Non-pigmented ciliary epithelial cell (primary cell): ENCODE measurements around the gene MOB2.

Source experiments
- DNase-seq: peaks from one replicate; pipeline ENCODE4 v3.0.0-alpha.2; 2010; ENCODE audit warnings: low read depth

Gene MOB2

DNA sequence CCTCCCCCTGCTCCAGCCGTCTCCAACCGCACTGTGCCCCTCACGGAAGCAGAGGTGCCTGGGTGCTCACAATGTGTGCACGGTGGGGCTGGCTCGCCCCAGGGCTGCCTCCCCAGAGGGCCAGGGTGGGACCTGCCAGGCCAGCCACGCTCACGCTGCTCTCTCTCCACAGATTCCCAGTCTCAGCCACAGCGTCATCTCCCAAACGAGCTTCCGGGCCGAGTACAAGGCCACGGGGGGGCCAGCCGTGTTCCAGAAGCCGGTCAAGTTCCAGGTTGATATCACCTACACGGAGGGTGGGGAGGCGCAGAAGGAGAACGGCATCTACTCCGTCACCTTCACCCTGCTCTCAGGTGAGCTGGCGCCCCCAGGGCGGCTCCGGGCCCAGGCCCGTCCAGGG is 30.4 kb downstream of the MOB2 start:
- no peak for DNase-seq

DNA sequence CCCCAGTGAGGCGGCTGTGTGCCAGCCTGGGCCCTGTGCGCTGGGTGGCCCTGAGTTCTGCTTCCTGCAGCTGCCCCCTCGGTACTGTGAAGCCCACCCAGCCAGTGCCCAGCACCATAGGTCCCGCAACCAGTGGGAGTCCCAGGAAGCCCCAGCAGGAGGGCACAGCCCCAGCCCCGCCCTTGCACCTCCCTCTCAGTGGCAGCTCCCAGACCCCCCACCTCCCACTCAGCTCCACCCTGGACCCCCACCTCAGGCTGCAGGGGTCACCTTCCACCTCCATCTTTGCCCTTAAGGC is 30.9 kb downstream of the MOB2 start:
- no peak for DNase-seq

DNA sequence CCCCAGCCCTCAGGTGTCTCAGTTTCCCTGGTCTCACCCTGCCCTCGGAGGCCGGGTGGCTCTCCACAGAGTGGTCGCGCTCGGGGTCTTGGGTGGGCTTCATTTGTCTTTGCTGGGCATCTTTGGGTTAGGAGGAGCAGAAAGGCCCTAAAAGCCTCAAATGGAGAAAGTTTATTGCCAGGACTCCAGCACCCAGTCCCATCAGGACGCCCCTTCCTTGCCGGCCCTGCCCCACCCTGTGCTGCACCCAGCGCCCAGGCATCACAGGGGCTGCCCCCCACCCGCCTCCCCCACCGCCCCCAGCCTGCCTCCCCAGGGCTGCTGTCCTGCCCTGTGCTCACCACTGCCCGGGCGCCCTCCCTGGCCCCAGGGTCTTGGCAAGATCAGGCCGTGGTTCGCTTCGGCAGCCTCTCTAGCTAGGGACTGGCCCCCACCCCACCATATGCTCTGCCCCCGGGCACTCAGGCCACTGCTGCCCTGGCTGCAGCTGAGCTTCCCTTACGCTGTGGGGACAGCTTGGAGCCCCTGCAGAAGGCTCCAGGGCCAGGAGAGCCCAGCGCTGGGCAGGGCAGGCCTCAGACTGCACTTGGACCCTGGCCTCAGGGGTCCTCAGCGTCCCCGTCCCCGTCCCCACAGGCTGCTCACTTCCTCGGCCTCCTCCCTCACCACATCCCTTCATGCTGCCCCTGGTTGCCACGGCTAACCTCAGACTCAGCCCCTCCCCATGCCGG is 31.4 kb downstream of the MOB2 start:
- DNase-seq: no peak

DNA sequence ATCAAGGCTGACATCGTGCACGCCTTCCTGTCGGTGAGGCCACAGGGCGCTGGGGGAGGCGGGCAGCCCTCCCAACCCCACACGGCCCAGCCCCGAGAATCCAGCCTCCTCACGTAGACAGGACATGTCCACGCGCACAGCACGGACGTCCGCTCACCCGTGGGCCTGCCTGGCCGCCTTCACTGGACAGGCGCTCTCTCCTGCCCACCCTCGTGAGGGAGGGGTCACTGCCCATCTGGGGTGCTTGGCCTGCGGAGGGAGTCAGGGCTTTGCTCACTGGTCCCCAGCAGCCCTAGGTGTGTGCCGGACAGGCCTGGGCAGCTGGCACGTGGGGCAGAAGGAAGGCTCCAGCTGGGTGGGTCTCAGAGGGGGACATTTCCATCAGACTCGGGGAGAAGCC is 32.0 kb downstream of the MOB2 start:
- DNase-seq: no peak

DNA sequence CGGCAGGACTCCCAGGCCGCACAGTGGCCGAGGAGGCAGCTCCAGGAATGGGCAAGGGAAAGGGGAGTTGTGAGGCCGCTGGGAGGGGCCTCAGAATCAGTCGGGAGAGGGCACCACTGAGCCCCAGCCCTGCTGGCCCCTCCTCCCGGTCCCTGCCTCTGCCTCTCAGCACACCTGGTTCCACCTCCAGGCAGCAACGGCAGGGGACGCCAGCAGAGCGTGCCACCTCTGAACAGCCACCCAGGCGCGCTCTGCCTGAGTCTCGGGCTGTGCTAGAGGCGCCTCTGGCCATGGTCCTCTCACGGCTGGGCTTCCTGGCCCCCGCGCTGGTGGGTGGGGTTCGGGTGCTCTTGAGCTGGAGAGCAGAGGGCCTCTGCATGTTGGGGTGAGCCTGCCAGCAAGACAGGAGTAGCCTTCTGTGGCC is 33.0 kb downstream of the MOB2 start:
- DNase-seq: no peak

DNA sequence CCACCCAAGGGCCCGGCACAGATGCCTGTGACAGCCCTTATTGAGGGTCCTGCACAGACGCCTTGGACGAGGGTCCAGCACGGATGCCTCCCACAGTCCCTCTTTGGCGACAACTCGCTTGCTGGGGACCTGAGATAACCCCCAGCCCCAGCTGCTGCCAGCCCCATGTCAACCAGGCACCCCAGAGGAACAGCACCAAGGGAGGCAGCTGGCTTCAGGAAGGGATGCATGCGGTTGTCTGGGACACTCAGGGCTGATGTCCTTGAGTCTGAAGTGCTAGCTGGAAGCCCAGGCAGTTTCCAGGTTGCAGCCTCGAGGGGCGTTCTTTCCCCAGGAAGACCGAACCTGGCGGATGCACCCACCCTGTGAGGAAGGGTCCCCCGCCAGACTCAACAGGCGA is 33.8 kb downstream of the MOB2 start:
- DNase-seq: no peak

DNA sequence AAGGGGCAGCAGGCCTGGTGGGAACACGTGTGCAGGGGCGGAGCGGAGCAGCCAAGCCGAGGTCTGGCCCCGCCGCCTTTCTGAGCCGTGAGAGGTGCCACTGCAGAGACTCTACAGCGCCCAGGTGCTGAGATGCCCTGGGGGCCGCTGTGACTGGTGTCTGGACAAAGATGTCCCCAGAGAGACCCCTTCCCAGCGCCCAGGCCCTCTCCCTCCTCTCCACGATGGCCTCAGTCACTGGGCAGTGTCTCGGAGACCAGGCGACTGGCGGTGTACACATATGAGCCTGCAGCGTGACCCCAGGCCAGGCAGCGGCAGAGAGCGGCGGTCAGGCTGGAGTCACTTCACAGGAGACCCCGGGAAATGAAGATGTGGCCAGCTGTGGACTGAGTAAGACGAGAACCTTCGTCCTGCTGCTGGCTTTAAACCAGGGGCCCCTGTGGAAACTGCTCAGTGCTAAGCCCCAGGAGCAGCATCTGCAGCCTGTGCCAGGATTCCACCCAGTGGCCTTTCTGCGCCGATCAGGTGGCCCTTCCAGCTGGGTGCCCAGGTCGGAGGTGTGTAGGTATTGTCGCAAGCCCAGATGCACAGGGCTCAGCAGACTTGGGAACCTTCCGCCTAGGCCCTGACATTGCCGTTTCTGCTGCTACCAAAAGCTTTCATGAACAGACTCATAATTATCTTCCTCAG is 34.7 kb downstream of the MOB2 start:
- DNase-seq: no peak

DNA sequence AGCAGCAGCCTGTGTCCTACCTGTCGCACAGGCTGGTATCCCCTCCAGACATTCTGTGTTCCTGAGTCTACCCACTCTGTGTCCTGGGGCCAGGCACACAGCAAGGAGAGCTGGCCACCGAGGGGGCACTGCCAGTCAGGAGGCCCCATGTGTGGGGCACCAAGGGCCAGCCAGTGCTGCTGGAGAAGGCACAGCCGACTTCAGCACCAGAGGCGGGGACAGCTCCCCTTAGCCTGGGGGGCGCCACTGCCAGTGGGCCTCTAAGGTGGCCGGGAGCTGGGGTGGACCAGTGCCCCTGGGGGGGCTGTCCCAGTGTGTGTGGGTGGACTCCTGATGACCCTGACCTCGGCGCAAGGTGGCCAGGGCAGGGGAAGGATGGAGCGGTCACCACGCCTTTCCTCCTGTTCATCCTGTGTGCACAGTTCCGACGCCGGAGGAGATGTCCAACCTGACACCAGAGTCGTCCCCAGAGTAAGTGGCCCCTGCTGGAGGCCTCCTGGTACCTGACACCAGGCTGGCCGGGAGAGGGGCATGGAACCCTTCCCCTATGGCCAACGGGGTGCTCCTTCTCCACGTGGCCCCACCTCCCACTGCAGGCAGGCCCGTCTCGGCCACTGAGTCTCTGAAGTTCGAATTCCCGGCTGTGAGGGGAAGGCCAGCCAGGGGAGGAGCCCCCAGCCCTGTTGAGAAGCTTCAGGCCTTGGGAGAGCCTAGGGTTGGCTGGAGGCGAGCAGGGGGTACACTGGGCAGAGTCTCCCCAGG is 35.4 kb downstream of the MOB2 start:
- no peak for DNase-seq

DNA sequence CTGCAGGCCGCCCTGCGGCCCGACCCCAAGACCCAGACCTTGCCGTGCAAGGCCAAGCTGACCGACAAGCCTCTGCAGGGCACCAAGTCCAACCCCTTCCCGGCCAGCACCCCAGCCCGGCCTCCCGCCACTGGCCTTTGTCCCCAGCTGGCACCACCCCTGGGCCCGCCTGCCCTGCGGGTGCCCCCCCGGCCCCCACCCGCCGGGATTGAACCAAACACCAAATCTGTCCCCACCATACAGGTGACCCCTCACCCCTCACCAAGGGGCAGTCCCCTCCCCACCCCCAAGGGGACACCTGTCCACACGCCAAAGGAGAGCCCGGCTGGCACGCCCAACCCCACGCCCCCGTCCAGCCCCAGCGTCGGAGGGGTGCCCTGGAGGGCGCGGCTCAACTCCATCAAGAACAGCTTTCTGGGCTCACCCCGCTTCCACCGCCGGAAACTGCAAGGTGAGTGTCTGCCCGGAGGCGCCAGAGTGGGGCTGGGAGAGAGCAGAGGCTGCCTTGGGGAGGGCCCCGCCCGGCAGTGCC is 36.2 kb downstream of the MOB2 start:
- no peak for DNase-seq

DNA sequence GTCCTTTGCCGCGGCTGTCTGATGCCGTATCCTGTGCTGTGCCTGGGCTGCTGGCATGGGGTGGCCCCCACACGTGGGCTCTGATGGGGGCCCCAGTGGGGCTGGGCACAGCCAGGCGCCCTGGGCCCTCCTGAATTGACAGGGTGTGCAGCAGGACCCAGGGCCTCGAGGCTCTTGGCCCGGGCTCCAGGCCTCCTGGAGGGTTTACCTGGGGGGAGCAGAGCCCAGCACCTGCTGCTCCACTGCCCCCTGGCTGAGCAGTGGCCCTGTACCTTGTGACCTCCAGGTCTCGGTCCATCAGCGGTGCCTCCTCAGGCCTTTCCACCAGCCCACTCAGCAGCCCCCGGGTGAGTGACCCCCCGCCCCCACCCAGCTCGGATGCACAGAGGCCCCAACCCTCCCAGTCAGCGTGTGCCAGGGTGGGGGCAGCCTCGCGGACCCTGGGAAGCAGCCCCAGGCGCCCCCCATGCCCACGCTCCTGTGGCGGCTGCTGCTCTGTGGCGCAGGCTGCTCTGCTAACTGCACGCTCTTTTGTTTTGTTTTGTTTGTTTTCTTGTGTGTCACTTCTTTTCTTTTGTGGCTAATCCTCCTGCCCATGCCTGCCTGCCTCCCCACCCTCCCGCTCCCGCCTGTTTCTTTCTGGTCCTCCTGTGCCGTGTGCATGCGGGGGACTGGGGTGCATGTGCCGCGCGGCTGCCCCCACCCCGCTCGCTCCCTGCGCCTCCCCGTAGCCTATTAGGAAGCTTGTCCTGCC is 36.9 kb downstream of the MOB2 start:
- no peak for DNase-seq

DNA sequence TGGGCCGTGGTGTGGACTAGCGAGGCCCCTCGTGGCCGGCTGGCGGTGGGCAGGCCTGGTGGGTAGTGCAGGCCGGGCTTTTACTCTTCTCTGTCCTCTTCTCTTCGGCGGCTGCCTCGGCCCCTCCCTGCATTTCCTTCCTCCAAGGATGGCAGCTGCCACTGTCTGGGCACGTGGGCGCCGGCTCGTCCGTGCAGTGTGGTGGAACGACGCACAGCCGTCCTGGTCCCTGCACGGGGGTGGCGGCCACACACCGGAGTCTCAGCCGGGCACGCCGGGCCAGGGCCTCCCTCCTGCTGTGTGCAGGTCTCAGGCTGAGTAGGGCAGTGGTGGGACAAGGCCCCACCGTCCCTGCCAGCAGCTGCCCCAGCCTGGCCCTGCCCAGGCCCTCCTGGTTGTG is 37.7 kb downstream of the MOB2 start:
- no peak for DNase-seq

DNA sequence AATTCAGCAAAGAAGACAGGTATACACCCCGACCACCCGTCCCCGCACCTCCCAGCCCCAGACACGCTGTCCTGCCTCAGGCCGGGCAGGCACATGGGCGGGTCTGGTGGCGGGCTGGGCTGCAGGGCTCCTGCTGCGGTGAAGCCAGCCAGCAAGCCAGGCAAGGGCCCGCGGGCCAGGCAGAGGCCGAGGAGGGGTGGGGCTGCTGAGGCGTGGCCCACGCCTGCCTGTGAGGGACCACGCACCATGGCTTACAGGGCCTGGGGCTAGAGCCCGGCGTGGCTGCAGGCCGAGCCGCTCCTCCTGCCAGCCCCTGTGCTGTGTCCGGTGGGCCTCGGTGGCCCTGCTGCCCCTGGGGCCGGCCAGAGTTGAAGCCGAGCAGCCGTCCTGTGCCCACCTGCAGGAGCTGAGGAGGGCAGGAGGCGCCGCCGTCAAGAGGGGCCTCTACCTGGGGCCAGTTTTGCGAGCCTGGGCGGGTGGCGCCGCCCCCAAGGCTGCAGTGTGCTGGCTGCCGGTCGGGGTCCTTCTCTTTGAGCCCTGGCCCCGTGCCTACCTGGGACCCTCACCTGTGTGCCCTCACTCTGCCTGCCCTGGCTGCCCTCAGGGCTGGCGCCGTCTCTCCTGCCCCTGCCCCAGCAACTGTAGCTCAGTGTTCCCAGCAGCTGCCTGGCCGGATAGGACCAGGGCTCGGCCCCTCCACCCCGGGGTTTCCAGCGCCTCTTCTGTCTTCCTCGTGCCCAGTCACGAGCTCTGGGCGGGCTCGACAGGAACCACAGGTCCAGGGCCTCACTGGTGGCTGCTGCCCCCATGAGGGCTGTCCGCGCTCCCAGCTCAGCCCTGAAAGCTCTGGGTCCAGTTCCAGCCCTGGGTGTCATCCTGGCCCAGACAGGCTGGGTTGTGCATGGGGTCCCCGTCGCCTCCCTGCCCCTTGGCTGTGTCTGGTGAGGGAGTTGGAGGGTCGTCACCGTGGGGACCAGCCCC is 38.4 kb downstream of the MOB2 start:
- no peak for DNase-seq

DNA sequence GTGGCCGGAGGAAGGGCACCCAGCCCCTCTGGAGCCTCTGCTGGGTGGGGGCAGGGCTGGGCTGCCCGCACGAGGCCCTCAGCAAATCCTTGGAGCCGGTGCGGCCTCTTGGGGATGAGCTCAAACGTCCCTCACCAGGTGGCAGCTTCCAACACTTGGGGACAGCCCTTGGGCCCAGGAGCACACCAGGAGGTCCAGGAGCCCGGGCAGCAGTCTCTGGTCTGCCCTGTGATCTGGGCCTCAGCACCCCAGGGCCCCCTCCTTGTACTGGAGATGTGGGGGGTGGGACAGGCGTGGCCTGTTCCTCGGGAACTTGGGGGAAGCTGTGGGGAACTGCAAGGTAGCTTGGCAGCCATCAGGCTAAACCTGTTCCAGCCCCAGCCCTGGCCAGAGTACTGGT is 40.0 kb downstream of the MOB2 start:
- no peak for DNase-seq

DNA sequence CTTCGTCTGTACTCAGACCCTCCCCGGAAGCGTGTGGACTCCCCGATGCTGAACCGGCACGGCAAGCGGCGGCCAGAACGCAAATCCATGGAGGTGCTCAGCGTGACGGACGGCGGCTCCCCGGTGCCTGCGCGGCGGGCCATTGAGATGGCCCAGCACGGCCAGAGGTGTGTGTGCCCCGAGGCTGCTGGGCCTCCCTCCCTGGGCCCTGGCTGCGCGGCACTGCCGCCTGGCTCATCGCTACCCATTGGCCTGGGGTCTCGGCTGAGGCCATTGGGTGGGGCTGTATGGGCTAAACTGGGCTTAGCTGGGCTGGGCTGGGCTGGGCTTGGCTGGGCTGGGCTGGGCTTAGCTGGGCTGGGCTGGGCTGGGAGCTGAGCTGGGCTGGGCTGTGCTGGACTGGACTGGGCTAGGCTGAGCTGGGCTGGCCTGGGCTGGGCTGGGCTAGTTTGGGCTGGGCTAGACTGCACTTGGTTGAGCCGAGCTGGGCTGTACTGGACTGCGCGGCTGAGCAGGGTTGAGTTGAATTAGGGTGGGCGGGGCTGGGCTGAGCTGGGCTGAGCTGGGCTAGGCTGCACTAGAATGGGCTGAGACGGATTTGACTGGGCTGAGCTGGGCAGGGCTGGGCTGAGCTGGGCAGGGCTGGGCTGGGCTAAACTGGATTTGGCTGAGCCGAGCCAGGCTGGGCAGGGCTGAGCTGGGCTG is 40.7 kb downstream of the MOB2 start:
- DNase-seq: no peak

DNA sequence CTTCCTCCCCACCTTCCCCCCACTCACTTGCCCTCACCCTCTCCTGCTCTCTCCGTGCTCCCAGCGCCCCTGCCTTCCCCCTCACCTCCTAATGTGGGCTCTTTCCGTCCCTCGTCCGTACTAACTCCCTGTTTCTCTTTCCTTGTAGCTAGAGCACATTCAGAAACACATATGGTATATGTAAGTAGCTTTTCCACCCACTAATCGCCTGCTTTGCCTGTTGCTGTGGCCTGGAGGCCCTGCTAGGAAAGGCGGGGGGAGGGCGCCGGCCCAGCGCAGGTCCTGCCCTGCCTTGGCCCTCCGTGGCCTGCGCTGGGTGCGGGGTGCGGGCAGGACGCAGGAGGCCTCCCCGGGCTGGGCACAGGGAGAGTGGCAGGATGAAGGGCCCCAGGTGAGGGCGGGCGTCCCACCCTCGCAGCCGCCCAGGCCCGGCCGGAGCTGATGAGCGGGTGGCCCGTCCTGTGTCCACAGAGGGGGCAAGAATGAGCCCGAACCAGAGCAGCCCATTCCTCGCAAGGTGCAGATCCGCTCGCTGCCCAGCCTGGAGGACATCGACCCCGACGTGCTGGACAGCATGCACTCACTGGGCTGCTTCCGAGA is 41.7 kb downstream of the MOB2 start:
- no peak for DNase-seq

DNA sequence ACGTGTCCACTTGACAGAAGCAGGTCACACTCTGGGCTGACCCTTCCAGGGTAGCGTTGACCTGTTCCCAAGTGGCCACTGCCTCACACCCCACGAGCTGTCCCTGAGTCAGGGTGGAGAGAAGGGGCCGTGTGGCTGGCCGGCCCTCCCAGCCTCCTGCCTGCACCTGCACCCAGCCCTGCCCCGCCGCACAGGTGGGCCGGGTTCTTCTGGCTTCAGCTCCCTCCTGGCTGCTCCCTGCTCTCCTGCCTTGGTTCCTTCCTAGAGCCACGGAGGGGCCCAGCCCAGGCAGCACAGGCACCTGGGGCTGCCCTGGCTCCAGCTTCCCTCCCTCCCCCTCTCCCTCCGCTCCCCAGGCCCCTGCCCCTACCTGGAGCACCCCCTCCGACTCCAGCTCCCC is 42.3 kb downstream of the MOB2 start:
- DNase-seq: no peak

DNA sequence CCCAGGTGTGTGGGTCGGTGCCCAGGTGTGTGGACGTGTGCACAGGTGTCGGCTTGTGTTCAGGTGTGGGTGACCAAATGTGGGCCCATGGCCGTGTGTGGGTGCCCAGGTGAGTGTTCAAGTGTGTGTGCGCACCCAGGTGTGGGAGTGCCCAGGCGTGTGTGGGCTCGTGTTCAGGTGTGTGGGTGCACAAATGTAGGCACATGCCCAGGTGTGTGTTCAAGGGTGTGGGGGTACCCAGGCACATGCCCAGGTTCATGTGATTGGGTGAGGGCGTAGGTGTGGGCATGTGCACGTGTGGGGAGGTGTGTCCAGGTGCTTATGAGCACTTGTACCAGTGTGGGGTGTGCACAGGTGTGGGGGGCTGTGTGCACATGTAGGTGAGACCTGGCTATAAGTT is 42.8 kb downstream of the MOB2 start:
- DNase-seq: no peak

DNA sequence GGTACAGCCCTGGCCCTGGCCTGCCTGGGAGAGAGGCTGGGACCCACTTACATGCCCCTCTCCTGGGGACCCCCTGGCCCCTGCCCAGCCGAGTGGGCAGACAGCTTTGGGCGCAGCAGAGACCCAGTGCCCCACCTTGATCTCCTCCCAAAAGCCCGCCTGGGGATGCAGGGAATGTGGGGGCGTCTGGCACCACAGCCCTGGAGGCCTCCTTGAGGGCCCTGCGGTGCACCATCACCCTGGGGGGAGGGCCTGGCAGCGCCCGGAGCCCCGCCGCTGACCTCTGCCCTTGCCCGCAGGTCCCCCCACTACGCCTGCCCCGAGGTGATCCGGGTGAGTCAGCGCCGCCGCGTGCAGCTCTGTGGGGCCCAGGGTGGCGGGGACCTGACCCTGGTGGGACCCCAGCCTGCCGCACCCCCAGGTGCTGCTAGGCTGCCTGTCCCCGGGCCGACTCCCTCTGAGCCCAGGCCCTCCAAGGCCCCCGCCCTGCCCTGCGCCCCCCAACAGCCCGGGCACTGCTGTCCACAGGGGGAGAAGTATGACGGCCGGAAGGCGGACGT is 43.7 kb downstream of the MOB2 start:
- no peak for DNase-seq

DNA sequence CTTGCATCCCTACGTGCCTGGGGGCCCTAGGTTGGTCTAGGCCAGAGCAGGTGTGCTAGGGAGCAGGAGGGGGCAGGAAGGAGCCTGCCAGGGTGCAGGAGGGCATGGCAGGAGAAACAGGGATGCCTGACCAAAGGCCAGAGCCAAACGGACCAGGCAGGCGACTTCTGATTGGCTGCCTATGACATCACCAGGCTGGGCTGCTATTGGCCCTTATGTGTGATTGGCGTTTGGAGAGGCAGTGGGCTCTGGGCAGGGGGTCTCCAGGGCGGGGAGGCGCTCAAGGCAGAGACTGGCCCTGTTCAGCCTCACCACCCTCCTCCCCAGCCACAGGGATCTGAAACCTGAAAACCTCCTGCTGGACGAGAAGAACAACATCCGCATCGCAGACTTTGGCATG is 44.4 kb downstream of the MOB2 start:
- DNase-seq: no peak

DNA sequence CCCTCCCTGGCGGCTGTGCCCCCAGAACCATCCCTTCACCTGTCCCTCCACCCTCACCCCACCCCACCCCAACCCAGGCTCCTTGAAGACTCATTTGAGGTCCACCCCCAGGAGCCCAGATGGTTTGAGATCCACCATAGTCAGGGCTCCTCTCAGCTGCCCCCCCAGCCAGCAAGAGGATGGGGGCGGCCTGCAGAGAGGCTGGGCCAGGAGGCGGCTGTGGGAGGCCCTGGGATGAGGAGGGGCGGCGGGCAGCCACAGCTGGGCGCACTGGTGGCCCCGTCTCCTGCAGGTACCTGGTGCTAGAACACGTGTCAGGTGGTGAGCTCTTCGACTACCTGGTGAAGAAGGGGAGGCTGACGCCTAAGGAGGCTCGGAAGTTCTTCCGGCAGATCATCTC is 46.1 kb downstream of the MOB2 start:
- no peak for DNase-seq
